HepG2 (cell line): ENCODE results near the gene RPS19BP1. TPM values are rescaled to one million over a fixed set of nuclear protein-coding genes. Genes with fewer than 3 reads are reported as not detected.

Experiments used
- DPF2 ChIP-seq: sonication (generic); formaldehyde crosslinking; IDR thresholded peaks from 2 replicates; pipeline ENCODE4 v1.4.0; 2020; ENCODE audit warnings: mild to moderate bottlenecking, low read depth, missing genetic modification reagents, borderline replicate concordance
- FOXA3 ChIP-seq: IDR thresholded peaks from 2 replicates; pipeline ENCODE4 v1.6.1; 2016; ENCODE audit warnings: missing genetic modification reagents, missing compliant biosample characterization
- GATAD2A ChIP-seq: IDR thresholded peaks from 2 replicates; pipeline ENCODE4 v1.6.1; 2016
- HOXD1 ChIP-seq: sonication (generic); formaldehyde crosslinking; IDR thresholded peaks from 2 replicates; pipeline ENCODE4 v1.5.0; 2020; ENCODE audit warnings: missing genetic modification reagents
- LCORL ChIP-seq, 2 experiments: fragments of 450-650 bp in 1 of 2; sonication (generic) in 1 of 2; formaldehyde crosslinking in 1 of 2; IDR thresholded peaks; 2 replicates each; pipeline versions ENCODE4 v1.5.0 to v1.6.1; 2017 to 2020; ENCODE audit warnings: antibody characterized with exemption in 1 of 2, missing genetic modification reagents in 1 of 2
- PATZ1 ChIP-seq: sonication (generic); formaldehyde crosslinking; IDR thresholded peaks from 2 replicates; pipeline ENCODE4 v1.4.0; 2020; ENCODE audit warnings: missing genetic modification reagents
- PRDM4 ChIP-seq: sonication (generic); formaldehyde crosslinking; IDR thresholded peaks from 2 replicates; pipeline ENCODE4 v1.9.0; 2021; ENCODE audit warnings: missing genetic modification reagents, borderline replicate concordance
- RAD21 ChIP-seq: fragments of 450-650 bp; formaldehyde crosslinking; IDR thresholded peaks from 2 replicates; pipeline ENCODE4 v1.5.0; 2020; ENCODE audit warnings: mild to moderate bottlenecking
- RARA ChIP-seq: IDR thresholded peaks from 2 replicates; pipeline ENCODE4 v1.6.1; 2016; ENCODE audit warnings: missing genetic modification reagents, missing compliant biosample characterization
- SMC3 ChIP-seq: IDR thresholded peaks from 2 replicates; pipeline ENCODE4 v1.6.1; 2011; ENCODE audit warnings: low read length, improper control_type of control experiment
- THAP11 ChIP-seq: IDR thresholded peaks from 2 replicates; pipeline ENCODE4 v1.6.1; 2016; ENCODE audit warnings: missing biosample characterization, missing genetic modification reagents
- ZMYM4 ChIP-seq: sonication (generic); formaldehyde crosslinking; IDR thresholded peaks from 2 replicates; pipeline ENCODE4 v1.8.1; 2023; ENCODE audit warnings: mild to moderate bottlenecking, missing genetic modification reagents
- ZNF205 ChIP-seq: IDR thresholded peaks from 2 replicates; pipeline ENCODE4 v1.6.1; 2018; ENCODE audit warnings: missing biosample characterization, missing genetic modification reagents
- ZNF333 ChIP-seq: sonication (generic); formaldehyde crosslinking; IDR thresholded peaks from 2 replicates; pipeline ENCODE4 v1.4.0; 2020; ENCODE audit warnings: mild to moderate bottlenecking, missing genetic modification reagents, borderline replicate concordance
- ZNF350 ChIP-seq: sonication (generic); formaldehyde crosslinking; IDR thresholded peaks from 2 replicates; pipeline ENCODE4 v1.4.0; 2020; ENCODE audit warnings: mild to moderate bottlenecking, low read depth, missing genetic modification reagents, borderline replicate concordance
- ZNF605 ChIP-seq: sonication (generic); formaldehyde crosslinking; IDR thresholded peaks from 2 replicates; pipeline ENCODE4 v1.8.0; 2022; ENCODE audit warnings: mild to moderate bottlenecking, missing genetic modification reagents
- ZNF670 ChIP-seq: sonication (generic); formaldehyde crosslinking; IDR thresholded peaks from 2 replicates; pipeline ENCODE4 v1.8.0; 2022; ENCODE audit warnings: mild to moderate bottlenecking, missing genetic modification reagents, borderline replicate concordance
- polyA plus RNA-seq, 8 experiments: library from polyadenylated mRNA; depleted of rRNA in 3 of 8; stranded (reverse) in 7 of 8; unstranded in 1 of 8; fragments of >200 nt; fragmentation: Illumina TruSeq in 4 of 8; extraction: Trizol in 4 of 8; gene quantifications; 2 replicates each; pipeline versions ENCODE4 v1.2.1 to v1.2.3, GENCODE V29; 2011 to 2016; ENCODE audit warnings: low read depth in 4 of 8, missing spikeins in 1 of 8, mixed read lengths in 1 of 8; ENCODE audit not compliant: insufficient read depth in 1 of 8
- total RNA-seq, 5 experiments: library from RNA; depleted of rRNA; stranded (reverse); fragments of >200 nt; fragmentation: Illumina TruSeq; extraction: Trizol; gene quantifications; 2 replicates each; pipeline ENCODE4 v1.2.3, GENCODE V29; 2016; ENCODE audit warnings: low read depth in 1 of 5
- TF ChIP-seq, protein P1 (sequence below): sonication (generic); formaldehyde crosslinking; IDR thresholded peaks from 2 replicates; pipeline ENCODE4 v1.5.0; 2020; ENCODE audit warnings: mild to moderate bottlenecking, missing genetic modification reagents
- TF ChIP-seq, protein P2 (sequence below): sonication (generic); formaldehyde crosslinking; IDR thresholded peaks from 2 replicates; pipeline ENCODE4 v1.4.0; 2020; ENCODE audit warnings: mild to moderate bottlenecking, missing genetic modification reagents

The RPS19BP1 gene
- total and polyA plus RNA-seq, 2 of the 13 experiments (the other 11 are each of a cell fraction or from before 2014, with no cell fraction given): 44.3 to 81.3 TPM

DNA sequence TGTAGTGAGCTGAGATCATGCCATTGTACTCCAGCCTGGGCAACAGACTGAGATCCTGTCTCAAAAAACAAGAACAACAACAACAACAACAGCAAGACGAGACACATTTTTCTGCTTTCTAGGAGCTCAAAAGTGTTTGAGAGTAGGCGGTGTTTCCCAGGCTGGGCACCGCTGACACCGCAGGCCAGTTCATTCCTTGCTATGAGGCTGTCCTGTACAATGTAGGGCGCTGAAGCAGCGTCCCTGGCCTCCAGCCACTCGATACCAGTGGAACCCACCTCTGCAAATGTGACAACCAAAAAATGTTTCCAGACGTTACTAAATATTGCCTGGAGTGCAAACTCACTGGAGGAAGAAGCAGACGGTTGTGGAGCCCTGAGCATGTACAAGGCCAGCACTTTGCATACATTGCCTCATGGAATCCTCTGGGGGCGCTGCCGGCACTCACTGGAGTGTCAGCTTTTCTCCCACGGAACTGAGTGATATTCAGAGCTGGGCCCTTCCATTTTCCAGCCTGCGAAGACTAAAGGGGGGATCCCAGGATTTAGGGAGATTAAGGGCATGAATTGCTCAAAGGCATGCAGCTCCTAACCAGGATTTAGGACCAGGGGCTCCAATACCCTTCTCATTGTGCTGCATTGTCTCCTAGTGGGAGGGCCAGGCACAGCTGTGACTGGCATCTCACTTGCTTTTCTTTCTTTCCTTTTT is 36.3 kb downstream of the RPS19BP1 start (continued):
- TF ChIP-seq, protein P1, sequence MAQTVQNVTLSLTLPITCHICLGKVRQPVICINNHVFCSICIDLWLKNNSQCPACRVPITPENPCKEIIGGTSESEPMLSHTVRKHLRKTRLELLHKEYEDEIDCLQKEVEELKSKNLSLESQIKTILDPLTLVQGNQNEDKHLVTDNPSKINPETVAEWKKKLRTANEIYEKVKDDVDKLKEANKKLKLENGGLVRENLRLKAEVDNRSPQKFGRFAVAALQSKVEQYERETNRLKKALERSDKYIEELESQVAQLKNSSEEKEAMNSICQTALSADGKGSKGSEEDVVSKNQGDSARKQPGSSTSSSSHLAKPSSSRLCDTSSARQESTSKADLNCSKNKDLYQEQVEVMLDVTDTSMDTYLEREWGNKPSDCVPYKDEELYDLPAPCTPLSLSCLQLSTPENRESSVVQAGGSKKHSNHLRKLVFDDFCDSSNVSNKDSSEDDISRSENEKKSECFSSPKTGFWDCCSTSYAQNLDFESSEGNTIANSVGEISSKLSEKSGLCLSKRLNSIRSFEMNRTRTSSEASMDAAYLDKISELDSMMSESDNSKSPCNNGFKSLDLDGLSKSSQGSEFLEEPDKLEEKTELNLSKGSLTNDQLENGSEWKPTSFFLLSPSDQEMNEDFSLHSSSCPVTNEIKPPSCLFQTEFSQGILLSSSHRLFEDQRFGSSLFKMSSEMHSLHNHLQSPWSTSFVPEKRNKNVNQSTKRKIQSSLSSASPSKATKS (CRISPR knock-in tag): no peak
- TF ChIP-seq ZNF205 (CRISPR knock-in tag): no peak
- no peak for TF ChIP-seq RARA (CRISPR knock-in tag)
- TF ChIP-seq LCORL (IDR thresholded peaks at IDR 0.05): no peak
- no peak for TF ChIP-seq LCORL (CRISPR knock-in tag; IDR thresholded peaks at IDR 0.05)
- no peak for TF ChIP-seq HOXD1 (CRISPR knock-in tag)
- TF ChIP-seq ZNF333 (CRISPR knock-in tag): no peak
- 0 out of 2 replicates have a peak, but pooled peaks have one; percentile 18 for TF ChIP-seq RAD21 (CRISPR knock-in tag)
- peak; percentile 37; the same call in 1 of the 2 replicates for TF ChIP-seq THAP11 (CRISPR knock-in tag)
- TF ChIP-seq PATZ1 (CRISPR knock-in tag): peak; percentile 18; the same call in 1 of the 2 replicates
- TF ChIP-seq ZNF605: no peak
- TF ChIP-seq, protein P2, sequence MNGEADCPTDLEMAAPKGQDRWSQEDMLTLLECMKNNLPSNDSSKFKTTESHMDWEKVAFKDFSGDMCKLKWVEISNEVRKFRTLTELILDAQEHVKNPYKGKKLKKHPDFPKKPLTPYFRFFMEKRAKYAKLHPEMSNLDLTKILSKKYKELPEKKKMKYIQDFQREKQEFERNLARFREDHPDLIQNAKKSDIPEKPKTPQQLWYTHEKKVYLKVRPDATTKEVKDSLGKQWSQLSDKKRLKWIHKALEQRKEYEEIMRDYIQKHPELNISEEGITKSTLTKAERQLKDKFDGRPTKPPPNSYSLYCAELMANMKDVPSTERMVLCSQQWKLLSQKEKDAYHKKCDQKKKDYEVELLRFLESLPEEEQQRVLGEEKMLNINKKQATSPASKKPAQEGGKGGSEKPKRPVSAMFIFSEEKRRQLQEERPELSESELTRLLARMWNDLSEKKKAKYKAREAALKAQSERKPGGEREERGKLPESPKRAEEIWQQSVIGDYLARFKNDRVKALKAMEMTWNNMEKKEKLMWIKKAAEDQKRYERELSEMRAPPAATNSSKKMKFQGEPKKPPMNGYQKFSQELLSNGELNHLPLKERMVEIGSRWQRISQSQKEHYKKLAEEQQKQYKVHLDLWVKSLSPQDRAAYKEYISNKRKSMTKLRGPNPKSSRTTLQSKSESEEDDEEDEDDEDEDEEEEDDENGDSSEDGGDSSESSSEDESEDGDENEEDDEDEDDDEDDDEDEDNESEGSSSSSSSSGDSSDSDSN (CRISPR knock-in tag): 0 out of 2 replicates have a peak, but pooled peaks have one; percentile 9
- 0 out of 2 replicates have a peak, but pooled peaks have one; percentile 29 for TF ChIP-seq GATAD2A (CRISPR knock-in tag)
- TF ChIP-seq PRDM4: no peak
- TF ChIP-seq DPF2 (CRISPR knock-in tag): no peak
- no peak for TF ChIP-seq ZMYM4
- 0 out of 2 replicates have a peak, but pooled peaks have one; percentile 9 for TF ChIP-seq FOXA3 (CRISPR knock-in tag)
- no peak for TF ChIP-seq ZNF350 (CRISPR knock-in tag)
- no peak for TF ChIP-seq ZNF670 (CRISPR knock-in tag)
- TF ChIP-seq SMC3: peak; percentile 43; the same call in 1 of the 2 replicates
